SIG-M5 (cell line): ENCODE data around the gene ATIC.

ENCODE experiments used
- DNase-seq: peaks from one replicate; lab custom pipeline; 2025; lab: John Stamatoyannopoulos, UW

ATIC gene

DNA sequence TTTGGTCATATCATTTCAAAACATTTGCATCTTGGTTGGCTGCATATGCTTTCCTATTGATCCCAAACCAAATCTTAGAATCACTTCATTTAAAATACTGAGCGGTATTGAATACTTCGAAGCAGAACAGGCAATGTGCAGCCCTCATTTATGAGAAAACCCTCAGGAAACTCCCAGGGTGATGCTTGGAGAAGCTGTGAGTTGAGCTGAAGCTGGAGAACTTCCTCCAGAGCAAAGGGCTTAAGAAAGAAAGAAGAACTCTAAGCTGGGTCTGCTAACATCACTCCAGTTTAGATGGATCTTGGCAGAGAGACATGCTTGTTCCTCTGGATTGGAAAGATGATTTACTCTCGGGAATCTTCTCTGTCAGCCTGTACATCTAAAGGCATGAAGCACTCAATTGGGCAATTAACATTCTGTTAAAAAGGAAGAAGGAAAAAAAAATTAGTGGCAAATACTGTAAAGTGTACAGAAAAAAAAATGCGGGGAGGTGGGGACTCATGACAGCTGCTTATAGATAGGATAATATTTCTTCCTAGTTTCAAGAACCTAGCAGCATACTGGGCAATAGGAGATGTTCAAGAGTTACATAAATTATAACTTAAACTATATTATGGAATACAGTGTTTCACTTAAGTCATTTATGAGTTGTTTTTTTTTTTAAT, 49.5 kb downstream of the ATIC start:
- DNase-seq: no peak

- no peak for DNase-seq
These were observed 50.2 kb downstream of the ATIC start for GRCh38 chr2:215361876-215362561.

- DNase-seq: no peak
These were observed 50.7 kb downstream of the ATIC start for GRCh38 chr2:215362562-215362904.

DNA sequence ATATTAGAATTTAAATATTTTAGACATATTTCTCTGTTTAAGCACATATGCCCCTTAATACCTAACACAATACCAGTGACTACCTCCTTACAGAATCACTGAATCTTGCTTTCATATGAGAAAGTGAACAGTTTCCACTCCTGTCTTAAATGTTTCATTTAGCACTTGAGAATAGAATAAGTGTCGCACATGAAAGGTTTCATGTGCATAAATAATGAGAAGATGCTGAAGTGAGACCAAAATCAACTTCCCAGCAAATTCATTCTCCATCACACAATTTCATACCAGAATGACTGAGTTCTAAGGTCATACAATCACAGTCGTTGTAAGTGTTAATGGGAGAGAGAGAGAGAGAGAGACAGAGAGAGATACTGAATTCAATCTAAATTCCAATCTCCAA, 51.2 kb downstream of the ATIC start:
- DNase-seq: no peak

DNA sequence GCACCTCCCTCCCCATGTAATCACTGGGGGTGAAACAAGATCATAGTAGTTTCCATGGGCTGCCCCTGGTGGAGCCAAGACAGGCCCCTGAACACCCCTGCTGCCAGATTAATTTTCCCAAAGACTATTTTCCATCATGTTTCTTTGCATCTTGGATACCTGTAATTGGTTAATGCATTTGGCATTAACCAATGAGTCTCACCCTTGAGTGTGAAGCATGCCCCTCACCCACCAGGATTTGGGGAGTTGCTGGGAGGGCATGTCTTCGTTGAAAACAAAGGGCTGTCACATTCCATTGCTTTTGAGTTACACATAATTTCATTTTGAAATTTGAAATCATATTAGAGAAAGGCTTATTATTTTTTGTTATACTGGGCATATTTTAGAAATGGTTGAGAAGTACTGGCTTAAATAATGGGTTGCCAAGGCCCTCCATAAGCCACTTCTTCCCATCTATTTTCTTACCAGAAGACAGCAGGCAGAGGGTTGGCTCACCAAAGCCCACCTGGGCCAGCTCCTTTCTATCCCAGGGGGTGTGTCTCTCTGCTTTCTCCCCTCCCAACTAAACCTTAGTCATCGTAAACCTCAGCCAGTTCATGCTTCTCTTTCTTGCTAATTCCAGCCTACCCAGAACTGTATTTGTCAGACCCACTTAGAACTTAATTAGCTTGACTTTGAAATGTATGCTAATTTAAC, 51.8 kb downstream of the ATIC start:
- DNase-seq: no peak

- DNase-seq: no peak
These were observed 52.6 kb downstream of the ATIC start for GRCh38 chr2:215364157-215365155.

- no peak for DNase-seq
These were observed 53.4 kb downstream of the ATIC start for GRCh38 chr2:215365184-215365658.

DNA sequence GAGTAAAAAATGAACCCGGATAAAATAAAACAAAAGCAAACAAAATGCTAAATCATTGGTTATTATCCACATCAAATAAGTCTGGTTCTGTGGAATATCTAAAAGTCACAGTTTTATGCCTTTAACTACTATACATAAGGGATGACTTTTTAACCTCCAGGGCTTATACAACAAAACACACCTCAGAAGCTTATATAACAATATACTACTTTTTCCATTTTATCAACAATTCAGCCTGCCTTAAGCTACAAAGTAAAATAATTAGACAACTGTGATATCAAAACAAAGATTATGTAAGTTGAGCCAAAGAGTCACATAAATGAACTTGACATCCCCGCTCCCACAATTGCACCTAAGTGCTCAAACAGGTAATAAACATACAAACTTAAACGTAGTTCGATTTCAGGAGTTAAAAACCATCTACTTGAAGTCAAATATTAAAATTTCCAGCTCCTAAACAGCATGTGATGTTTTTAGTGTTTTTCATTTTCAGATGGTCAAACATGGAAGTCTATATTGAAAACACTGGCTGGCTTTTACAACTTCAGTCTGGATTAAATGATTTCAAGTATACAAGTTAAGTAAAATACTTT, 54.7 kb downstream of the ATIC start:
- no peak for DNase-seq

DNA sequence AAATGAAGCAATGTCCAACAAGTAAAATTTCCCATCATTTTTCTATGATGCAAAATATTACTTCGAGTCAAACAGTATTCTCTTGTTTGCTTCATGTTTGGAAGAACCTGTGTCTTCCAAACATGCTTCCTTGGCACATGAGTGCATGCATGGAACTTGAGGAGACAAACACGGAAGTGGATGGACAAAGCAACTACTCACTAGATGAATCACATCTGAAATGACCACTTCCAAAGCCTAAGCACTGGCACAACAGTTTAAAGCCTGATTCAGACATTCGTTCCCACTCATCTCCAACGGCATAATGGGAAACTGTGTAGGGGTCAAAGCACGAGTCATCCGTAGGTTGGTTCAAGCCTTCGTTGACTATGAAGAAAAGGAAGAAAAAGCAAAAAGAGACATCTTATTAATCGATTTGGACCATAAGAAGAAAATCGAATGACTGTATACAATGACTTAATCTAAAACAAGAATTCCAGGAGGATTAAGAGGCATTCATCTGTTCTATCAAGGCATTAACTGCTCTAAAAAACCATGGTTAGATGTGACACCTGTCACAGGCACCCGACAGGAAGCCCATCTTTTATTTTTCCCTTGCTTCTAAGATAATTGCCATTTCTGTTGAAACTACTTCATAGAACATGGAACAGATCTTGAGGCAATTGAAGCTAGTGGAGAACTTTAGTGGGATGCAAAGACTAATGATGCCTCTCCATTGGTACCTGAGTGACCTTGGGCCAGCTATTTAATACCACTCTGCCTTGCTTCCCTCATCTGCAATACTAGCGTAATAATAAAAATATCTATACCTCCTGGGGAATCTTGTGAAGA, 56.0 kb downstream of the ATIC start:
- DNase-seq: no peak

- no peak for DNase-seq
These were observed 56.6 kb downstream of the ATIC start for GRCh38 chr2:215368493-215368809.

DNA sequence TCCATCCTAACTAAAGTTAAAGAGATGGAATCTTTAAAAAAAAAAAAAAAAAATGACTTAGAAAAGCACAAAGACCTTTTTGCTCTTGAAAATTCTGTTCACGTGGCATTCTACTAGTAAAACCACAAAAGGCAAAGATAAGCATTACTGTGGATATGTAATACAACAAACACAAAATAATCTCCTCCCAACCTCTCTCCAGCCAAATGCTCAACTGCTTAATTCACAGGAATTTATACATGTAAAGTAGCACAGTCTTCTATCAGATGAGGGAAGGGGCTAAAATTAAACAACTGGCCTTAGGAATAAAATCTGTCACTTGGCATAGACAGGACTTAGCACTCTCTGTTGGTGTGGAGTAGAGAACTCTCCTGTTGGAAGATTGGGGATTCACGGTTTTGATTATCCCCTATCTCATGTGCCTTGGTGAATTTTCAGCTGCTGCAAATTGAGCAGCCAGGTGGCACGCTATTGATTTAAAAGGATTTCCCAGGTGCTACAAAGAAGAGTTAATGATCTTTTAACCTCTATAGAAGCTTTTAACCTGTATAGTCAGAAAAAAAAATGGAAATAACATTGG, 57.4 kb downstream of the ATIC start:
- DNase-seq: no peak

DNA sequence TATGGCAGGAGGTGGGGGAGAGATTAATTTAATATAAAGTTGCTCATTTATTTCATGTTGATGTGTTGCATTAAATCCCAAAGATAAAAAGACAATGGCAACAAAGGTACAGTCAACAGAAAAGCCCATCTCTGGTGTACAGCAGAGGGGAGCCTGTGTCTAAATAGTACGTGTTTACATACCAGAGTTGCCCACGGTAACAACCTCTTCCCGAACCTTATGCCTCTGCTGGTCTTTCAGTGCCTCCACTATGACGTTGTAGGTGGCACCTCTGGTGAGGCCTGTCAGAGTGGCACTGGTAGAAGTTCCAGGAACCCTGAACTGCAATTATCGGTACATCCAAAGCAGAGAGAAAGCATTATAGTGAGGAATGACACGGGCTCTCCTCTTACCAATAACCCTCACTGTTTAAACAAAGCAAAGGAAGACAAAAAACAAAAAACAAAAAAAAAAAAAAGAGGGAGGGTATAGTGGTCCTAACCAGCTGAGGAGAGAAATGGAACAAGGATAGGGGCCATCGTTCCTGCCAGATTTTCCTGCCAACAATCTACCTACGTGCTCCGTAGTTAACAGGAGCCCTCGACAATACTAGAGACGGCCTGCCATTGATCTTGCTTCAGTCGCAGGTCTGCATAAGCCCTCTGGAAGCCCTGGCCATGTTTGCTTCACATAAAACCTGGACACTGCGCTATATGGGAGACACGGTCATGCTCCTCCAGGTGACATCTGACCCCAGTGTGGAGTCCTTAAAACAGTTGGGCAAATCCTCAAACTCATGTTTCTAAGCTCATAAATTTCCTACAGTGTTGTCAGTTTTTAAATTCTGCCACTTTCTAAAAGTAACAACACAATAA, 58.5 kb downstream of the ATIC start:
- DNase-seq: no peak

GRCh38 chr2:215371915-215372897, 60.3 kb downstream of the ATIC start:
- no peak for DNase-seq

DNA sequence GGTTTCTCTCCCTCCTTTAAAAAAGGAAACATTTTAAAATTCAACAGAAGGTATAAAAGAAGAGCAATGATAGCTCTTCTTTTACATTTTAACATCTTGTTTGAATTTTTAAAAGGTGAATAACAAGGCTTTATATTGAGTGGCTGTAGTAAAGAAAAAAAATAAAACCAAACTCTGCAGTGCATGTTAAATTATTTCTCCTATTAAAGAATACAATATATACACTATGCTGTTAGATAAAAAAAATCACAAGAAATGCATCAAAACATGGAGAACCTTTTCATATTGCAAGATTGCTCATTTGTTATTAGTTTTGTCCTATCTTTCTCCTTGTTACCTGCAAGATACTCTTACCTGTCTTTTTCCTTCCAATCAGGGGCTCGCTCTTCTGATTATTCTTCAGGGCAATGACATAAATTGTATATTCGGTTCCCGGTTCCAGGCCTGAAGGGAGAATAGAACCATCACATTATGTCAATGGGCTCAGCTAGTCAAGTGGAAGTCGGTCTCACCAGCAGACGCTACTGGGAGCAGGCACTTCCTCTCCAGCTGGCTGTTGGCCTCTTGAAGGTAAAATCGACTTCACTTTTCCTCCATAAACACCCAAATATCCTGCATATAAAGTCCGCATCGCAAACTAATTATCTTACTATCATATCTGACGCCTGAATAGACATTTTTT, 61.2 kb downstream of the ATIC start:
- no peak for DNase-seq

- no peak for DNase-seq
These were observed 62.1 kb downstream of the ATIC start for GRCh38 chr2:215374002-215374401.

DNA sequence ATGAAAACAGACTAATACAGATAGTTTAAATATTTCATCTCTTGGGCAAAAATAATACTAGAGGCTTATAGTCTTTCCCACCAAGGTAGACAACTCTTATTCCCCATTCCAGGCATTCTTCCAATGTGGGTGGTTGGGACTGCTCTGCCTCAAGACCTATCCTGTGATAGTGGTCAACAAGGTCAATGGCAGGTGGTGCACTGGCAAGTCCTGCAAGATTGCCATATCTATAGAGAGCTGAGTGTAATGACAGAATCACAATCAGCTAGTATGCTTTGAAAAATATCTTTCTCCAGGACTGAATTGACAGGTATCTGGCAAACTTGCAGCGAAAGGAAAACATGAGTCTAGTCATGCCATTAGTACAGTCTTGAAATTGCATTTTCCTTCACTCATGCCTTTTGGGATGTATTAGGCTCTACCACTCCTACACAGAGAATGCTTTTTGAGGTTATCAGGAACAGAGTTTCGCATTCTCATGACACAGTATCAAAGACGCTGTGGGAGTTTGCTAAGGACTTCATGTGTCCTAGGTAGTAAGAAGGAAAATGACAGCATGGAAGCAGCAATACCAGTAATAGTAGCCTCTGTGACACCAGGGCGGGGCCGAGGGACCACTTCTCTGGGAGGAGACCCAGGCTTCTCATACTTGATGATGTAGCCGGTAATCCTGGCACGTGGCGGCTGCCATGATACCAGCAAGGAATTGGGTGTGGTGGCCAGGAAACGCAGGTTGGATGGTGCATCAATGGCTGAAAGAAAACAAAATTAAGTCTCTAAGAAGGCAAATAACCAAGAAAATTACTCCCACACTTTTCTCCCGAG, 63.0 kb downstream of the ATIC start:
- DNase-seq: no peak

GRCh38 chr2:215375467-215375830, 63.6 kb downstream of the ATIC start:
- no peak for DNase-seq
